Pancreas (tissue), 10 donors: ENCODE data around the gene LRP1B. TPM values are rescaled to one million over a fixed set of nuclear protein-coding genes. Genes with fewer than 3 reads are reported as not detected.
A peak's percentile ranks its signal among the peaks of the same experiment; 100 is the strongest.

ENCODE experiments used
- ATAC-seq, 4 donors: fragments of 200-7000 bp; cut with Tn5 transposase; one replicate each; pipeline versions ENCODE4 v1.8.0 to v1.9.1; 2020; ENCODE audit warnings: mild to moderate bottlenecking in 4 of 4, moderate library complexity in 4 of 4
- DNase-seq, 6 donors: peaks; one replicate each; pipeline ENCODE4 v3.0.0-alpha.2; 2020
- FAIRE-seq: peaks from 2 replicates; lab custom pipeline; 2012; peaks lifted over from hg19 to GRCh38; lab: Jason Lieb, UNC
- H3K27ac ChIP-seq, 4 donors: fragments of 200-600 bp; sonication (generic); 1 replicate in 3 of 4; 2 replicates in 1 of 4; pipeline versions ENCODE4 v1.5.0 to v1.8.0; 2020
- H3K27me3 ChIP-seq, 4 donors: fragments of 200-600 bp; one replicate each; pipeline ENCODE4 v1.8.0; 2021
- H3K36me3 ChIP-seq, 3 donors: fragments of 200-600 bp; sonication (generic) in 1 of 3; one replicate each; pipeline versions ENCODE4 v1.5.0 to v1.8.0; 2020 to 2021
- H3K4me1 ChIP-seq, 3 donors: fragments of 200-600 bp; one replicate each; pipeline ENCODE4 v1.8.0; 2021
- H3K4me3 ChIP-seq, 4 donors: fragments of 200-600 bp; sonication (generic) in 2 of 4; one replicate each; pipeline versions ENCODE4 v1.5.0 to v1.8.0; 2020 to 2021
- H3K9me3 ChIP-seq, 4 donors: fragments of 200-600 bp; one replicate each; pipeline ENCODE4 v1.8.0; 2021
- CTCF ChIP-seq, 4 donors: fragments of 200-600 bp; sonication (generic) in 3 of 4; IDR thresholded peaks; one replicate each; pipeline versions ENCODE4 v1.5.0 to v1.8.0; 2021; ENCODE audit warnings: antibody characterized with exemption in 4 of 4
- WGBS, 2 donors: extraction: QIAGEN DNeasy Blood & Tissue Kit; methylation state at CpG; one replicate each; pipeline ENCODE4 v1.1.7; 2013; 5-methylcytosine and 5-hydroxymethylcytosine counted together
- intact Hi-C, 3 donors: fragments of 100-400 bp; cut with DNase I; formaldehyde crosslinking; loops; one replicate each; pipeline versions ENCODE4 v1.11.1 to v1.14.2; 2022
- polyA plus RNA-seq, 2 donors: library from polyadenylated mRNA; stranded (reverse); fragments of 200-250 nt; gene quantifications; one replicate each; pipeline ENCODE4 v1.2.3, GENCODE V29; 2013
- total RNA-seq, 6 donors: library from RNA; stranded (reverse); fragmentation: NEBNext Ultra II Directional in 4 of 6; extraction: Animal tissue kit (Norgen Biotek cat#: 25700) in 4 of 6; gene quantifications; one replicate each; pipeline versions ENCODE4 v1.2.1 to v1.2.4, GENCODE V29; 2021 to 2023
- donor health status: healthy with polysubstance abuse.
- donor health status: DM: no; HTN: no; CAD: no; lungs with moderate emphysema.
- donor health status: DM: no; HTN: no; CAD: no.
- donor health status: control.
- donor health status: control.
- donor health status: Bipolar disorder and iron deficiency.
- donor health status: DM: yes; HTN: yes; CAD: no.
- donor health status: DM: no; HTN: no; CAD: no.
- donor health status: DM: no; HTN: no; CAD: no.
- donor health status: DM: yes; HTN: yes; CAD: no.

Gene LRP1B
- total and polyA plus RNA-seq, 8 donors: 0.06 to 0.55 (median 0.25) TPM

GRCh38 chr2:141526760-141527159, 604.1 kb downstream of the LRP1B start:
- 77 to 82% methylated on average over 2 of the region's 2 CpGs for WGBS, 2 donors
- no peak overlapping the region for H3K27ac ChIP-seq
- peaks cover 0 to 9% (median 3%) of the 10 kb centered on the region in 3 donors for H3K4me1 ChIP-seq
- no peaks in the 10 kb centered on the region for H3K9me3 ChIP-seq
- no peak for FAIRE-seq
- no peak for DNase-seq
- TF ChIP-seq CTCF (IDR thresholded peaks at IDR 0.05): no peak
- no peak for ATAC-seq
- no peaks in the 10 kb centered on the region for H3K27me3 ChIP-seq
- no peaks in the 10 kb centered on the region for H3K36me3 ChIP-seq
- intact Hi-C loops: no loop called here
- no peak overlapping the region for H3K4me3 ChIP-seq

- 58 to 59% methylated on average over 3 of the region's 3 CpGs for WGBS, 2 donors
- intact Hi-C loops: no loop called here
- peaks cover 0 to 8% (median 3%) of the 10 kb centered on the region in 3 donors for H3K4me1 ChIP-seq
- H3K27me3 ChIP-seq: no peaks in the 10 kb centered on the region
- TF ChIP-seq CTCF (IDR thresholded peaks at IDR 0.05): no peak
- no peak overlapping the region for H3K4me3 ChIP-seq
- no peak for ATAC-seq
- H3K9me3 ChIP-seq: no peaks in the 10 kb centered on the region
- H3K36me3 ChIP-seq: no peaks in the 10 kb centered on the region
- no peak for FAIRE-seq
- no peak overlapping the region for H3K27ac ChIP-seq
- DNase-seq: no peak
Observed at GRCh38 chr2:141524777-141525176, 606.0 kb downstream of the LRP1B start.

GRCh38 chr2:141523199-141523598, 607.6 kb downstream of the LRP1B start:
- no peak for FAIRE-seq

GRCh38 chr2:141522702-141523101, 608.1 kb downstream of the LRP1B start:
- DNase-seq (no peak), ATAC-seq (peak in 1 of 4 donors; percentile 21), FAIRE-seq (no peak)
- WGBS, 2 donors: 18 to 19% methylated on average over 1 of the region's 1 CpG
- Histone ChIP-seq H3K27me3 (no peaks in the 10 kb centered on the region), H3K27ac (no peak overlapping the region), H3K4me3 (no peak overlapping the region), H3K9me3 (no peaks in the 10 kb centered on the region), H3K36me3 (no peaks in the 10 kb centered on the region), H3K4me1 (no peaks in the 10 kb centered on the region)
- no peak for TF ChIP-seq CTCF (IDR thresholded peaks at IDR 0.05)
- intact Hi-C loops: no loop called here

More at GRCh38 chr2:141523199-141523598, 607.6 kb downstream of the LRP1B start:
- DNase-seq: no peak
- Histone ChIP-seq H3K9me3 (no peaks in the 10 kb centered on the region), H3K4me3 (no peak overlapping the region), H3K36me3 (no peaks in the 10 kb centered on the region), H3K4me1 (no peaks in the 10 kb centered on the region), H3K27ac (no peak overlapping the region), H3K27me3 (no peaks in the 10 kb centered on the region)
- no peak for TF ChIP-seq CTCF (IDR thresholded peaks at IDR 0.05)
- no peak for ATAC-seq
- intact Hi-C loops: no loop called here

GRCh38 chr2:141522048-141522447, 608.8 kb downstream of the LRP1B start:
- DNase-seq: no peak
- 59 to 72% methylated on average over 3 of the region's 3 CpGs for whole genome bisulfite sequencing, 2 donors
- no peak for ATAC-seq
- H3K4me3 ChIP-seq: no peak overlapping the region
- FAIRE-seq: no peak
- intact Hi-C loops: no loop called here
- no peaks in the 10 kb centered on the region for H3K4me1 ChIP-seq
- H3K27me3 ChIP-seq: no peaks in the 10 kb centered on the region
- no peak overlapping the region for H3K27ac ChIP-seq
- H3K36me3 ChIP-seq: no peaks in the 10 kb centered on the region
- no peaks in the 10 kb centered on the region for H3K9me3 ChIP-seq
- no peak for TF ChIP-seq CTCF (IDR thresholded peaks at IDR 0.05)
